CD14-positive monocyte (primary cell): Measurements from ENCODE around the gene XRCC5. TPM values are rescaled to one million over a fixed set of nuclear protein-coding genes. Genes with fewer than 3 reads are reported as not detected.
A peak's percentile ranks its signal among the peaks of the same experiment; 100 is the strongest.

ENCODE experiments used
- DNase-seq, 3 donors: peaks; one replicate each; pipeline ENCODE4 v3.0.0-alpha.2; 2011 to 2022
- H2AFZ ChIP-seq: 2 replicates; pipeline ENCODE4 v1.6.0; 2012; ENCODE audit warnings: mild to moderate bottlenecking, low read depth, low read length, inconsistent platforms; ENCODE audit not compliant: insufficient read depth, poor library complexity, severe bottlenecking
- H3K27ac ChIP-seq, 2 donors: 1 replicate in 1 of 2; 2 replicates in 1 of 2; pipeline ENCODE4 v1.5.1; 2012 to 2013; ENCODE audit warnings: low read length in 2 of 2, control low read depth in 1 of 2, inconsistent platforms in 1 of 2, low read depth in 1 of 2, mild to moderate bottlenecking in 1 of 2
- H3K27me3 ChIP-seq, 2 donors: one replicate each; pipeline versions ENCODE4 v1.6.0 to v1.6.1; 2011 to 2013; ENCODE audit warnings: low read length in 2 of 2; ENCODE audit not compliant: control insufficient read depth in 2 of 2, insufficient read depth in 2 of 2
- H3K36me3 ChIP-seq, 2 donors: replicated peaks in 1 of 2; 1 replicate in 1 of 2; 2 replicates in 1 of 2; pipeline versions ENCODE4 v1.5.1 to v1.6.1; 2012 to 2013; ENCODE audit warnings: low read length in 2 of 2, control low read depth in 1 of 2, inconsistent platforms in 1 of 2, mild to moderate bottlenecking in 1 of 2; ENCODE audit not compliant: insufficient read depth in 2 of 2, control insufficient read depth in 1 of 2
- H3K4me1 ChIP-seq, 2 donors: 1 replicate in 1 of 2; 2 replicates in 1 of 2; pipeline versions ENCODE4 v1.5.1 to v1.6.1; 2012 to 2013; ENCODE audit warnings: low read length in 2 of 2, control low read depth in 1 of 2, inconsistent platforms in 1 of 2, mild to moderate bottlenecking in 1 of 2, moderate library complexity in 1 of 2; ENCODE audit not compliant: insufficient read depth in 2 of 2, control insufficient read depth in 1 of 2
- H3K4me2 ChIP-seq: replicated peaks from 2 replicates; pipeline ENCODE3; 2012; ENCODE audit warnings: low read length, moderate library complexity, mild to moderate bottlenecking; ENCODE audit not compliant: poor library complexity, severe bottlenecking; ENCODE audit errors: extremely low read depth
- H3K4me3 ChIP-seq, 3 experiments: fragments of 200-600 bp in 1 of 3; sonication (generic) in 1 of 3; replicated peaks in 1 of 3; 1 replicate in 2 of 3; 2 replicates in 1 of 3; pipeline ENCODE4 v1.5.1; 2011 to 2013; ENCODE audit warnings: low read length in 3 of 3, mild to moderate bottlenecking in 3 of 3, control low read depth in 2 of 3, low read depth in 2 of 3, inconsistent platforms in 1 of 3, moderate library complexity in 1 of 3
- H3K79me2 ChIP-seq: 2 replicates; pipeline ENCODE4 v1.6.0; 2012; ENCODE audit warnings: mild to moderate bottlenecking, control low read depth, inconsistent platforms, low read length, moderate library complexity; ENCODE audit not compliant: insufficient read depth
- H3K9ac ChIP-seq: 2 replicates; pipeline ENCODE4 v1.6.0; 2017; ENCODE audit warnings: low read length, mild to moderate bottlenecking; ENCODE audit not compliant: insufficient read depth, poor library complexity, severe bottlenecking
- H3K9me3 ChIP-seq, 2 donors: replicated peaks in 1 of 2; 1 replicate in 1 of 2; 2 replicates in 1 of 2; pipeline versions ENCODE4 v1.5.1 to v1.6.1; 2012 to 2013; ENCODE audit warnings: low read length in 2 of 2, control low read depth in 1 of 2; ENCODE audit not compliant: control insufficient read depth in 1 of 2, insufficient read depth in 1 of 2
- H4K20me1 ChIP-seq: 2 replicates; pipeline ENCODE4 v1.6.0; 2012; ENCODE audit warnings: mild to moderate bottlenecking, low read length, control low read depth, moderate library complexity; ENCODE audit not compliant: insufficient read depth
- H3K27ac Mint-ChIP-seq, 7 donors: one replicate each; pipeline ENCODE4 v1.8.0; 2020; ENCODE audit warnings: mild to moderate bottlenecking in 7 of 7, mixed read lengths in 7 of 7, moderate library complexity in 6 of 7, inconsistent platforms in 2 of 7
- H3K27me3 Mint-ChIP-seq, 3 donors: one replicate each; pipeline ENCODE4 v1.8.0; 2021 to 2022; ENCODE audit warnings: low read depth in 3 of 3, mild to moderate bottlenecking in 3 of 3, mixed read lengths in 3 of 3, moderate library complexity in 3 of 3, inconsistent platforms in 1 of 3
- H3K36me3 Mint-ChIP-seq, 2 donors: one replicate each; pipeline ENCODE4 v1.8.0; 2020; ENCODE audit warnings: mixed read lengths in 2 of 2, inconsistent platforms in 1 of 2, mild to moderate bottlenecking in 1 of 2
- H3K4me1 Mint-ChIP-seq: one replicate; pipeline ENCODE4 v1.8.0; 2020; ENCODE audit warnings: mild to moderate bottlenecking, mixed read lengths
- H3K4me3 Mint-ChIP-seq, 2 donors: one replicate each; pipeline ENCODE4 v1.8.0; 2020; ENCODE audit warnings: mild to moderate bottlenecking in 2 of 2, mixed read lengths in 2 of 2, moderate library complexity in 1 of 2
- H3K9me3 Mint-ChIP-seq, 7 donors: one replicate each; pipeline ENCODE4 v1.8.0; 2020 to 2022; ENCODE audit warnings: mixed read lengths in 7 of 7, mild to moderate bottlenecking in 6 of 7, moderate library complexity in 6 of 7, inconsistent platforms in 2 of 7
- CTCF ChIP-seq: fragments of 200-600 bp; IDR thresholded peaks from one replicate; pipeline ENCODE4 v1.8.0; 2022; ENCODE audit warnings: antibody characterized with exemption, mild to moderate bottlenecking
- WGBS: methylation state at CpG from one replicate; pipeline ENCODE4 v1.1.5; 2013; ENCODE audit warnings: missing lambda C conversion rate; ENCODE audit not compliant: insufficient coverage; 5-methylcytosine and 5-hydroxymethylcytosine counted together
- intact Hi-C, 2 donors: fragments of 100-400 bp; cut with micrococcal nuclease; formaldehyde crosslinking; loops; one replicate each; pipeline versions ENCODE4 v1.15.0 to v1.15.1; 2023
- polyA plus RNA-seq, 3 donors: library from polyadenylated mRNA; depleted of rRNA in 1 of 3; unstranded in 2 of 3; stranded (reverse) in 1 of 3; fragments of 300-500 nt in 2 of 3; fragments of >200 nt in 1 of 3; fragmentation: Illumina TruSeq in 2 of 3; gene quantifications; 1 replicate in 2 of 3; 2 replicates in 1 of 3; pipeline ENCODE4 v1.2.3, GENCODE V29; 2012 to 2021

XRCC5 gene
- polyA plus RNA-seq, 3 donors: 55.3 to 281 (median 258) TPM

- H3K27ac ChIP-seq: no peak overlapping the region
- no CpG with 5 or more reads among the region's 2 CpGs for WGBS
- intact Hi-C loops: no loop called here
- Mint-ChIP-seq H3K4me1 (peaks cover 39% of the 10 kb centered on the region), H3K4me3 (no peak overlapping the region), H3K9me3 (peaks cover 0 to 2% (median 0%) of the 10 kb centered on the region in 7 donors), H3K27ac (peak overlapping the region in 1 of 7 donors; percentile 17), H3K27me3 (peaks cover 0 to 5% (median 2%) of the 10 kb centered on the region in 3 donors), H3K36me3 (peaks cover 0 to 4% of the 10 kb centered on the region in 2 donors)
- TF ChIP-seq CTCF: no peak
- no peaks in the 10 kb centered on the region for H3K27me3 ChIP-seq
- H3K79me2 ChIP-seq: peaks cover 15% of the 10 kb centered on the region
- H3K4me3 ChIP-seq: no peak overlapping the region
- no peak overlapping the region for H3K9ac ChIP-seq
- H3K36me3 ChIP-seq: no peaks in the 10 kb centered on the region
- no peaks in the 10 kb centered on the region for H4K20me1 ChIP-seq
- no peak overlapping the region for H2AFZ ChIP-seq
- peaks cover 19 to 29% of the 10 kb centered on the region in 2 donors for H3K4me1 ChIP-seq
- DNase-seq: no peak
- H3K4me2 ChIP-seq: no peak overlapping the region
- no peaks in the 10 kb centered on the region for H3K9me3 ChIP-seq
These were observed 22.8 kb upstream of the XRCC5 start for GRCh38 chr2:216086207-216086893.

- no peak for DNase-seq
- H3K27me3 ChIP-seq: no peaks in the 10 kb centered on the region
- no peaks in the 10 kb centered on the region for H3K4me1 ChIP-seq
- intact Hi-C loops: no loop called here
- H3K36me3 ChIP-seq: no peaks in the 10 kb centered on the region
- no peaks in the 10 kb centered on the region for H3K9me3 ChIP-seq
- no peak overlapping the region for H3K4me3 ChIP-seq
- no peak overlapping the region for H3K27ac Mint-ChIP-seq
- H3K9ac ChIP-seq: no peak overlapping the region
- no peak for TF ChIP-seq CTCF
- no peak overlapping the region for H3K4me3 Mint-ChIP-seq
- peaks cover 0 to 4% of the 10 kb centered on the region in 2 donors for H3K36me3 Mint-ChIP-seq
- no peak overlapping the region for H3K4me2 ChIP-seq
- WGBS: no CpG with 5 or more reads among the region's 1 CpG
- peaks cover 0 to 2% (median 0%) of the 10 kb centered on the region in 7 donors for H3K9me3 Mint-ChIP-seq
- H3K4me1 Mint-ChIP-seq: peaks cover 10% of the 10 kb centered on the region
- H4K20me1 ChIP-seq: no peaks in the 10 kb centered on the region
- H3K27ac ChIP-seq: no peak overlapping the region
- peaks cover 0 to 4% (median 0%) of the 10 kb centered on the region in 3 donors for H3K27me3 Mint-ChIP-seq
- no peak overlapping the region for H2AFZ ChIP-seq
- H3K79me2 ChIP-seq: no peaks in the 10 kb centered on the region
These were observed 18.8 kb upstream of the XRCC5 start for GRCh38 chr2:216090369-216090786.
